Natural killer cell (primary cell): Measurements from ENCODE around the gene KDM4B. TPM values are rescaled to one million over a fixed set of nuclear protein-coding genes. Genes with fewer than 3 reads are reported as not detected.

ENCODE experiments used
- ATAC-seq, 3 donors: fragments of 150-1000 bp in 2 of 3; fragments of 200-7000 bp in 1 of 3; cut with Tn5 transposase; 1 replicate in 1 of 3; 2 replicates in 2 of 3; pipeline ENCODE4 v1.10.0; 2021; ENCODE audit warnings: mild to moderate bottlenecking in 2 of 3, moderate library complexity in 2 of 3
- DNase-seq, 2 donors: peaks; one replicate each; pipeline versions ENCODE4 v3.0.0 to v3.0.0-alpha.2; 2013 to 2021; ENCODE audit warnings: mixed read lengths in 1 of 2
- H3K27ac ChIP-seq: one replicate; pipeline ENCODE4 v1.5.1; 2013; ENCODE audit warnings: mild to moderate bottlenecking, low read length
- H3K27me3 ChIP-seq: one replicate; pipeline ENCODE4 v1.6.1; 2013; ENCODE audit warnings: low read length; ENCODE audit not compliant: control insufficient read depth, insufficient read depth
- H3K36me3 ChIP-seq: one replicate; pipeline ENCODE4 v1.6.1; 2013; ENCODE audit warnings: low read length; ENCODE audit not compliant: control insufficient read depth, insufficient read depth
- H3K4me1 ChIP-seq: one replicate; pipeline ENCODE4 v1.6.1; 2013; ENCODE audit warnings: low read length; ENCODE audit not compliant: control insufficient read depth, insufficient read depth
- H3K4me3 ChIP-seq: one replicate; pipeline ENCODE4 v1.5.1; 2013; ENCODE audit warnings: low read length
- H3K9me3 ChIP-seq: one replicate; pipeline ENCODE4 v1.6.1; 2013; ENCODE audit warnings: low read length; ENCODE audit not compliant: control insufficient read depth, insufficient read depth
- H3K27ac Mint-ChIP-seq, 2 donors: one replicate each; pipeline ENCODE4 v1.8.0; 2022; ENCODE audit warnings: mild to moderate bottlenecking in 2 of 2, mixed read lengths in 2 of 2, moderate library complexity in 1 of 2
- H3K27me3 Mint-ChIP-seq, 2 donors: one replicate each; pipeline ENCODE4 v1.8.0; 2022; ENCODE audit warnings: low read depth in 2 of 2, mixed read lengths in 2 of 2
- H3K36me3 Mint-ChIP-seq: one replicate; pipeline ENCODE4 v1.8.0; 2022; ENCODE audit warnings: mixed read lengths
- H3K4me1 Mint-ChIP-seq, 2 donors: one replicate each; pipeline ENCODE4 v1.8.0; 2022; ENCODE audit warnings: mixed read lengths in 2 of 2
- H3K4me3 Mint-ChIP-seq: one replicate; pipeline ENCODE4 v1.8.0; 2022; ENCODE audit warnings: mild to moderate bottlenecking, moderate library complexity, mixed read lengths
- H3K9me3 Mint-ChIP-seq, 2 donors: one replicate each; pipeline ENCODE4 v1.8.0; 2022; ENCODE audit warnings: mixed read lengths in 2 of 2
- WGBS: methylation state at CpG from one replicate; pipeline ENCODE4 v1.1.7; 2013; ENCODE audit warnings: missing lambda C conversion rate; ENCODE audit not compliant: insufficient coverage; 5-methylcytosine and 5-hydroxymethylcytosine counted together
- intact Hi-C: fragments of 100-400 bp; cut with micrococcal nuclease; formaldehyde crosslinking; loops from one replicate; pipeline ENCODE4 v1.14.2; 2022
- total RNA-seq, 4 donors: library from RNA; stranded (reverse); fragments of 120-200 nt in 1 of 4; gene quantifications; one replicate each; pipeline versions ENCODE4 v1.2.3 to v1.2.4, GENCODE V29; 2013 to 2022
- TF ChIP-seq, protein P1 (sequence below): fragments of 200-600 bp; IDR thresholded peaks from one replicate; pipeline ENCODE4 v1.8.0; 2022; ENCODE audit warnings: antibody characterized with exemption

KDM4B gene
- total RNA-seq, 3 donors from 2014 or later (not counting 1 experiment from before 2014, with no cell fraction given) = 68.0 to 73.5 (median 68.1) TPM

DNA sequence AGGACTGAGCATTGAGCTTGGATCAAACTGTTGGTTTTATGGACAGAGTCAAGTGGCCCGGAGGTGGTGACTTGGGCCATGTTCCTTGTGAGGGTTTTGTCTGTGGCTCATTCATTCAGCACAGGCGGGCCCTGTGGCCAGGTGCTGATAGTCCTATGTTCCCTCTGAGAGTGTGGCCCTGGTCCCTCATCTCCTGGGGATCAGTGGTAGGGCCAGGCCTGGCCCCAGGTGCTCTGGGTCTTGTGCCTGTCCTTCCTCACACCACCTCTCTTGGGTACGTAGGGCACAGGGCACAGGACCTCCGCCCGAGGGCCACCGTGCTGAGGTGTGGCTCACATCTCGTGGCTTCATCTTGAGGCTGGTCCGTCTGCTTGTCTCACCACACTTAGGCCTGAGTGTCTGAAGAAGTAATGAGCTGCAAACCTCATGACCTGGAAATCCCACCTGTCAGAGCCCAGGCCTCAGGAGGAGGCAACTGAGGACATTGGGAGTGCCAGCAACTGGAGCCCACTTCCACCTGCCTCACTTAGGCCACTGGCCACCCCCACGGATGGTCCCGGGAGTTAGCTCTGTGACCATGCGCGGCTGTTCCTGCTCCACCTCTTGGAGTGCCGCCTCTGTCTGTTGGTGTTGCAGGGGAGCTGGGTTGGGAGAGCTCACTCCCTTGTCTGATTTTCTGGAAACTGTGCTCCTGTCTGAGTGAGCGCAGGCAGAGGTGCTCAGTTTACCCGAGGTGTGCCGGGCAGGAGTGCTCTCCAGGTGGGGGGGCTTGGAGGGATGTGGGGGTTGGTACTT, 53.4 kb downstream of the KDM4B start:
- no peaks in the 10 kb centered on the region for H3K9me3 ChIP-seq
- peaks cover 4% of the 10 kb centered on the region for H3K36me3 ChIP-seq
- TF ChIP-seq, protein P1, sequence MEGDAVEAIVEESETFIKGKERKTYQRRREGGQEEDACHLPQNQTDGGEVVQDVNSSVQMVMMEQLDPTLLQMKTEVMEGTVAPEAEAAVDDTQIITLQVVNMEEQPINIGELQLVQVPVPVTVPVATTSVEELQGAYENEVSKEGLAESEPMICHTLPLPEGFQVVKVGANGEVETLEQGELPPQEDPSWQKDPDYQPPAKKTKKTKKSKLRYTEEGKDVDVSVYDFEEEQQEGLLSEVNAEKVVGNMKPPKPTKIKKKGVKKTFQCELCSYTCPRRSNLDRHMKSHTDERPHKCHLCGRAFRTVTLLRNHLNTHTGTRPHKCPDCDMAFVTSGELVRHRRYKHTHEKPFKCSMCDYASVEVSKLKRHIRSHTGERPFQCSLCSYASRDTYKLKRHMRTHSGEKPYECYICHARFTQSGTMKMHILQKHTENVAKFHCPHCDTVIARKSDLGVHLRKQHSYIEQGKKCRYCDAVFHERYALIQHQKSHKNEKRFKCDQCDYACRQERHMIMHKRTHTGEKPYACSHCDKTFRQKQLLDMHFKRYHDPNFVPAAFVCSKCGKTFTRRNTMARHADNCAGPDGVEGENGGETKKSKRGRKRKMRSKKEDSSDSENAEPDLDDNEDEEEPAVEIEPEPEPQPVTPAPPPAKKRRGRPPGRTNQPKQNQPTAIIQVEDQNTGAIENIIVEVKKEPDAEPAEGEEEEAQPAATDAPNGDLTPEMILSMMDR = no peak
- no peak overlapping the region for H3K27ac ChIP-seq
- no peaks in the 10 kb centered on the region for H3K9me3 Mint-ChIP-seq
- H3K4me1 Mint-ChIP-seq = peaks cover 5 to 26% of the 10 kb centered on the region in 2 donors
- no peaks in the 10 kb centered on the region for H3K36me3 Mint-ChIP-seq
- H3K27ac Mint-ChIP-seq = peak overlapping the region in 1 of 2 donors; percentile 59
- no peak overlapping the region for H3K4me3 Mint-ChIP-seq
- DNase-seq (no peak), ATAC-seq (no peak)
- H3K27me3 Mint-ChIP-seq = no peaks in the 10 kb centered on the region
- H3K4me3 ChIP-seq = no peak overlapping the region
- H3K4me1 ChIP-seq = peaks cover 12% of the 10 kb centered on the region
- intact Hi-C loops = no loop called here
- 82% methylated on average over 16 of the region's 16 CpGs for WGBS
- H3K27me3 ChIP-seq = no peaks in the 10 kb centered on the region

DNA sequence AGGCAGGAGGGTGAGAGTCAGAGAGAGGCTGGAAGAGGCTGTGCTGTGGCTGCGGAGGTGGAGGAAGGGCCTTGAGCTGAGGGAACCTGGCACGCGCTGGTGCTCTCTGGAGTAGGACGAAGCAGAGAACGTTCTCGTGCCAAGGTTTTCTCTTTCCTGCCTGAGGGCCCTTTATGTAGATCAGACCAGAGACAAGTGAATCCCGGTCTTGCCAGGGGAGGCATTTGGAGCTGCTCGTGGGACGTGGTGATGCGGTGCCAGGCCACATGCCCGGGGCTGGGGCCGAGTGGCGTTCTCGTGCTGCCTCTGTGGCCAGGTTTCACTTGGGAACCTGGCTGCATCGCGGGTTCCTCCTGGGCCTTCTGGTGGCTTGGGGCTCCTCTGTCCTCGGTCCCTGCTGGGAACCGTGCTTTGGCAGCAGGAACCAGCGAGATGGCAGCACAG, 54.2 kb downstream of the KDM4B start:
- WGBS = 93% methylated on average over 19 of the region's 19 CpGs
- H3K4me1 Mint-ChIP-seq = peaks cover 5 to 30% of the 10 kb centered on the region in 2 donors
- peaks cover 9% of the 10 kb centered on the region for H3K4me1 ChIP-seq
- no peak for DNase-seq
- H3K4me3 Mint-ChIP-seq = no peak overlapping the region
- no peaks in the 10 kb centered on the region for H3K9me3 Mint-ChIP-seq
- no peak for ATAC-seq
- TF ChIP-seq, protein P1 = no peak
- H3K27me3 Mint-ChIP-seq = no peaks in the 10 kb centered on the region
- H3K9me3 ChIP-seq = no peaks in the 10 kb centered on the region
- H3K4me3 ChIP-seq = no peak overlapping the region
- H3K36me3 ChIP-seq = peaks cover 2% of the 10 kb centered on the region
- no peak overlapping the region for H3K27ac ChIP-seq
- H3K27ac Mint-ChIP-seq = peak overlapping the region in 1 of 2 donors; percentile 59
- intact Hi-C loops = no loop called here
- H3K36me3 Mint-ChIP-seq = no peaks in the 10 kb centered on the region
- no peaks in the 10 kb centered on the region for H3K27me3 ChIP-seq

DNA sequence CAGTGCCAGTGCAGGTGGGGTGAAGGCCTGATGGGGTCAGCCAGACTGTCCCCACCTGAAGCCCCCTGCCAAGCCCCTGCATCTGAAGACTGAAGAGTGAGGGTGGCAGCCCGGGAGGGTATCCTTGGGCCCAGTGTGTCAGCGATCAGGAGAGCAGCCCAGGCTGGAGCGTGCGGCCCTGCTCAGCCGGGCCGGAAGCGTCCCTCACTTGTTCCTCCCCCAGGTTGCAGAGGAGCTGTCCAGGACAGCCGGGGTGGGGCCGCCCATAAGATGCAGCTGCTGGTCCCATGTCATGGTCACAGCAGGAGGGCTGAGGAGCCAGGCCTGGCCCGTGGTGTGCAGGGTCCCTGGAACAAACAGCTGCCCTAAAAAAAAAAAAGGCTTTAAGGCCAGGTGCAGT, 55.4 kb downstream of the KDM4B start:
- no peak overlapping the region for H3K27ac ChIP-seq

More for the DNA sequence above, 55.4 kb downstream of the KDM4B start:
- WGBS = 96% methylated on average over 10 of the region's 10 CpGs
- TF ChIP-seq, protein P1 = no peak
- ATAC-seq (no peak), DNase-seq (no peak)
- H3K27ac Mint-ChIP-seq = no peak overlapping the region
- H3K9me3 Mint-ChIP-seq = no peaks in the 10 kb centered on the region
- Histone ChIP-seq H3K4me3 (no peak overlapping the region), H3K36me3 (no peaks in the 10 kb centered on the region), H3K9me3 (no peaks in the 10 kb centered on the region), H3K4me1 (no peaks in the 10 kb centered on the region), H3K27me3 (no peaks in the 10 kb centered on the region)
- peaks cover 15 to 34% of the 10 kb centered on the region in 2 donors for H3K4me1 Mint-ChIP-seq
- H3K4me3 Mint-ChIP-seq = no peak overlapping the region
- H3K36me3 Mint-ChIP-seq = no peaks in the 10 kb centered on the region
- no peaks in the 10 kb centered on the region for H3K27me3 Mint-ChIP-seq
- intact Hi-C loops = no loop called here
